GM12864 (cell line): Measurements from ENCODE around the gene PPCDC.
"Not testable (repeated sequence)": the region's sequence is repeated elsewhere in the genome, so short reads cannot be mapped to it uniquely, and the experiment has no call there.

Experiments
- DNase-seq: peaks from one replicate; pipeline ENCODE4 v3.0.0-alpha.2; 2011; ENCODE audit warnings: low read depth
- H3K4me3 ChIP-seq: 2 replicates; pipeline ENCODE4 v1.5.1; 2011; ENCODE audit warnings: mild to moderate bottlenecking, low read depth, low read length, control low read depth
- TF ChIP-seq, protein P1 (sequence below): IDR thresholded peaks from 2 replicates; pipeline ENCODE4 v1.5.1; 2011; ENCODE audit warnings: low read depth, mild to moderate bottlenecking, moderate library complexity, low read length, control low read depth, inconsistent platforms; ENCODE audit errors: missing control alignments

The PPCDC gene

DNA sequence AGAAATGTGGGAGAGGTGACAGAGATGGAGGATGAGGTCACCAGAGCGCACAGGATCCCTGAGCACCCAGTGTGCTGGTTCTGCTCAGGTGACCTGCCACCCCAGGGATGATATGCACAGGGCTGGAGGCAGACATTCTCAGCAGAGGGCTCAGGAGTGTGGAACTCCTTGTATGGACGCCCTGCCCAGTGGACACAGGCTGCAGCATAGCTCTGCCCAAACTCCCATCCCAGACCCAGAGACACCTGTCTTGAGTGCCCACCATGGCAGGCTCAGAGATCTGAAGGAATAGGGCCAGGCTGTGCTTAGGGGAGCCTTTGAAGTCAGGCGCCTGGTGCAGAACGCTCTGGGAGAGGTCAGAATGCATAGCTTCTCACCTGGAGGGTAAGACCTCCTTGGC lies 47.3 kb downstream of the PPCDC start:
- TF ChIP-seq, protein P1, sequence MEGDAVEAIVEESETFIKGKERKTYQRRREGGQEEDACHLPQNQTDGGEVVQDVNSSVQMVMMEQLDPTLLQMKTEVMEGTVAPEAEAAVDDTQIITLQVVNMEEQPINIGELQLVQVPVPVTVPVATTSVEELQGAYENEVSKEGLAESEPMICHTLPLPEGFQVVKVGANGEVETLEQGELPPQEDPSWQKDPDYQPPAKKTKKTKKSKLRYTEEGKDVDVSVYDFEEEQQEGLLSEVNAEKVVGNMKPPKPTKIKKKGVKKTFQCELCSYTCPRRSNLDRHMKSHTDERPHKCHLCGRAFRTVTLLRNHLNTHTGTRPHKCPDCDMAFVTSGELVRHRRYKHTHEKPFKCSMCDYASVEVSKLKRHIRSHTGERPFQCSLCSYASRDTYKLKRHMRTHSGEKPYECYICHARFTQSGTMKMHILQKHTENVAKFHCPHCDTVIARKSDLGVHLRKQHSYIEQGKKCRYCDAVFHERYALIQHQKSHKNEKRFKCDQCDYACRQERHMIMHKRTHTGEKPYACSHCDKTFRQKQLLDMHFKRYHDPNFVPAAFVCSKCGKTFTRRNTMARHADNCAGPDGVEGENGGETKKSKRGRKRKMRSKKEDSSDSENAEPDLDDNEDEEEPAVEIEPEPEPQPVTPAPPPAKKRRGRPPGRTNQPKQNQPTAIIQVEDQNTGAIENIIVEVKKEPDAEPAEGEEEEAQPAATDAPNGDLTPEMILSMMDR: no peak
- no peak overlapping the region for H3K4me3 ChIP-seq
- no peak for DNase-seq

- TF ChIP-seq, protein P1: no peak
- no peak for DNase-seq
- no peak overlapping the region for H3K4me3 ChIP-seq
These were observed 49.8 kb downstream of the PPCDC start for GRCh38 chr15:75073197-75073596.

- TF ChIP-seq, protein P1: no peak
- DNase-seq: no peak
- no peak overlapping the region for H3K4me3 ChIP-seq
These were observed 52.9 kb downstream of the PPCDC start for GRCh38 chr15:75076277-75076676.

DNA sequence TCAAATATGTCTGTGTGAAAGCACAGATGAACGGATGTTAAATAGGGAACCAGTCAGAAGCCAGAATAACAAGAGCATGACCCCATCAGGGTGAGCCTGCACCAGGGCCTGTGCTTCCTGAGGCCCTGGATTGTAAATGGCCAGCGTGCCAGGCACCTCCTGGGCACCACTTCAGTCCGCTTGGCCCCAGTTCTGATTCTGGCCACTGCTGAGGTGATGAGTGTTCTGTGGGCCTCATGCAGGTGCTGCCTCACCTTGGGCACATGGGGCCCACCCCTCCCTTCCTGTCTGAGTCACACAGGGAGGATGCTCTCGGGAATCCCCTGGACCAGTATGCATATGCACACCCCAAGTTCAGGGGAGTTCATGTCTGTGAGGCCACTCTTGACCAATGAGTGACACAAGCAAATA lies 54.2 kb downstream of the PPCDC start:
- DNase-seq, H3K4me3 ChIP-seq: not testable (repeated sequence)

- DNase-seq: no peak
- H3K4me3 ChIP-seq: no peak overlapping the region
- TF ChIP-seq, protein P1: no peak
These were observed 57.8 kb downstream of the PPCDC start for GRCh38 chr15:75081150-75081549.

GRCh38 chr15:75082689-75083088 lies 59.3 kb downstream of the PPCDC start:
- H3K4me3 ChIP-seq: no peak overlapping the region
- TF ChIP-seq, protein P1: no peak
- no peak for DNase-seq

DNA sequence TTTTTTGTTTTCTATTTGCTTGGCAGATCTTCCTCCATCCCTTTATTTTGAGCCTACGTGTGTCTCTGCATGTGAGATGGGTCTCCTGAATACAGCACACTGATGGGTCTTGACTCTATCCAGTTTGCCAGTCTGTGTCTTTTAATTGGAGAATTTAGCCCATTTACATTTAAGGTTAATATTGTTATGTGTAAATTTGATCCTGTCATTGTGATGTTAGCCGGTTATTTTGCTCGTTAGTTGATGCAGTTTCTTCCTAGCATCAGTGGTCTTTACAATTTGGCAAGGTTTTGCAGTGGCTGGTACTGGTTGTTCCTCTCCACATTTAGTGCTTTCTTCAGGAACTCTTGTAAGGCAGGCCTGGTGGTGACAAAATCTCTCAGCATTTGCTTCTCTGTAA lies 62.3 kb downstream of the PPCDC start:
- DNase-seq, H3K4me3 ChIP-seq: not testable (repeated sequence)

GRCh38 chr15:75089456-75090387 lies 66.3 kb downstream of the PPCDC start:
- no peak for DNase-seq
- TF ChIP-seq, protein P1: no peak
- no peak overlapping the region for H3K4me3 ChIP-seq
